ENCODE measurements around the gene NSL1. TPM values are rescaled to one million over a fixed set of nuclear protein-coding genes. Genes with fewer than 3 reads are reported as not detected.

NSL1 gene
- total and polyA plus RNA-seq, 9 of the 15 experiments (the other 6 are each of a cell fraction or from before 2014, with no cell fraction given) = 53.5 to 108 (median 59.1) TPM

DNA sequence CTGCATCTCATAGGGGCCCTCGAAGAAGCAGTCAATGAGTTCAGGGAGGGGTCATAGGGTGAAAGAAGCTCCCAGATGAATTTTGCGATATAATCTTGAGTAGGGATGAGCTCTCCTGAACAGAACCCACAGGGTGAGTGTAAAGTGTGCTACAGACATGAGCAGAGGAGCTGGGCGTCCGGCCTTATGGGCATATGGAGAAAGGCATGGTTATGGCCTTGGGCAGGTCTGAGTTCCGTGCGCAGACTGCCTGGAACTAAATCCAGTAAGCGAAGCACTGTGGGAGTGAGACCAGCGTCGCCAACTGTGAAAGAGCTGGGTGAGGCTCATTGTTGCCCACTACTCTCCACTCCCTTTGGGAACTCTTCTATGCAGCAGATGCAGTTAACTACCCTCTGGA is 28.7 kb downstream of the NSL1 start:
- Histone ChIP-seq H3K27ac (ENCODE audit: extremely low read depth, low read depth, low read length) (no peak overlapping the region), H4K20me1 (replicated peaks; ENCODE audit: control insufficient read depth, insufficient read depth, low read length) (peaks cover 3% of the 10 kb centered on the region; the same call in 1 of the 2 replicates), H3K4me2 (ENCODE audit: insufficient read depth, low read length) (no peak overlapping the region), H3K9ac (ENCODE audit: insufficient read depth in 1 of 2, low read depth in 2 of 2, low read length in 2 of 2) (no peak overlapping the region), H3K27me3 (ENCODE audit: control insufficient read depth in 2 of 2, insufficient read depth in 2 of 2, low read length in 2 of 2) (no peaks in the 10 kb centered on the region), H3K9me1 (ENCODE audit: control insufficient read depth, insufficient read depth, low read length) (no peaks in the 10 kb centered on the region), H3K4me1 (replicated peaks in 1 of 2; ENCODE audit: control insufficient read depth in 2 of 2, insufficient read depth in 2 of 2, low read length in 2 of 2) (peaks cover 0 to 6% of the 10 kb centered on the region in 2 experiments; a peak in 2 of 5 replicates), H3K36me3 (ENCODE audit: control insufficient read depth, insufficient read depth, low read length) (peaks cover 15% of the 10 kb centered on the region; the same call in 1 of the 3 replicates), H3K4me3 (no peak overlapping the region), H3K9me3 (replicated peaks; ENCODE audit: control insufficient read depth, insufficient read depth, low read depth, low read length) (no peaks in the 10 kb centered on the region), H2AFZ (ENCODE audit: low read depth, low read length) (no peak overlapping the region), H3K79me2 (ENCODE audit: control insufficient read depth, insufficient read depth, low read length) (peaks cover 62% of the 10 kb centered on the region)
- DNase-seq (ENCODE audit: extremely low read depth in 1 of 4, low spot score in 3 of 4) = no peak
- no peak for FAIRE-seq
- ATAC-seq = no peak
- no TSS peak for BruUV-seq (replicated peaks)
- ChIA-PET CTCF (ENCODE audit: low intra/inter-chr PET ratio) (no interaction called here), POLR2A (interaction anchor here (1.3 to 1.7 kb wide), 2 partner anchors 13 to 14 kb away, joined by 4 read pairs; no protein-coding TSS in a partner anchor)
- in situ Hi-C loops (cut with MboI) = no loop called here
- intact Hi-C loops (cut with micrococcal nuclease) = no loop called here
- no peak for TF ChIP-seq CREBBP (IDR thresholded peaks at IDR 0.05; ENCODE audit: low read depth, low read length)
- no peak for TF ChIP-seq ZNF146 (CRISPR knock-in tag; IDR thresholded peaks at IDR 0.05; ENCODE audit: unreplicated experiment)
- no peak for TF ChIP-seq SAP30 (IDR thresholded peaks at IDR 0.05; ENCODE audit: borderline replicate concordance, insufficient read depth, low read depth, low read length, poor library complexity, severe bottlenecking)
- no peak for TF ChIP-seq MTA2 (IDR thresholded peaks at IDR 0.05; ENCODE audit: low read depth)
- no peak for TF ChIP-seq C11orf30 (IDR thresholded peaks at IDR 0.05; ENCODE audit: low read depth)
- TF ChIP-seq KAT7 (CRISPR knock-in tag; IDR thresholded peaks at IDR 0.05; ENCODE audit: borderline replicate concordance) = no peak
- TF ChIP-seq ZNF79 (CRISPR knock-in tag; IDR thresholded peaks at IDR 0.05; ENCODE audit: low read depth) = no peak
- TF ChIP-seq TARDBP (IDR thresholded peaks at IDR 0.05) = no peak
- no peak for TF ChIP-seq MYC (IDR thresholded peaks at IDR 0.05; ENCODE audit: low read depth, low read length)
- no peak for TF ChIP-seq MYC (CRISPR knock-in tag; IDR thresholded peaks at IDR 0.05; ENCODE audit: borderline replicate concordance, low read depth)
- no peak for TF ChIP-seq POLR2AphosphoS2 (IDR thresholded peaks at IDR 0.05; ENCODE audit: low read length)
- TF ChIP-seq ZFP1 (CRISPR knock-in tag; IDR thresholded peaks at IDR 0.05) = no peak
- no peak for TF ChIP-seq HDAC2 (IDR thresholded peaks at IDR 0.05)
- TF ChIP-seq HMG20B (CRISPR knock-in tag; IDR thresholded peaks at IDR 0.05) = no peak
- no peak for TF ChIP-seq STAG1 (CRISPR knock-in tag; IDR thresholded peaks at IDR 0.05; ENCODE audit: borderline replicate concordance)
- TF ChIP-seq PHF8 (IDR thresholded peaks at IDR 0.05; ENCODE audit: borderline replicate concordance, low read length) = no peak
- TF ChIP-seq ZBTB7A (IDR thresholded peaks at IDR 0.05; ENCODE audit: borderline replicate concordance, control insufficient read depth, low read depth, low read length) = no peak
- TF ChIP-seq, protein P1, sequence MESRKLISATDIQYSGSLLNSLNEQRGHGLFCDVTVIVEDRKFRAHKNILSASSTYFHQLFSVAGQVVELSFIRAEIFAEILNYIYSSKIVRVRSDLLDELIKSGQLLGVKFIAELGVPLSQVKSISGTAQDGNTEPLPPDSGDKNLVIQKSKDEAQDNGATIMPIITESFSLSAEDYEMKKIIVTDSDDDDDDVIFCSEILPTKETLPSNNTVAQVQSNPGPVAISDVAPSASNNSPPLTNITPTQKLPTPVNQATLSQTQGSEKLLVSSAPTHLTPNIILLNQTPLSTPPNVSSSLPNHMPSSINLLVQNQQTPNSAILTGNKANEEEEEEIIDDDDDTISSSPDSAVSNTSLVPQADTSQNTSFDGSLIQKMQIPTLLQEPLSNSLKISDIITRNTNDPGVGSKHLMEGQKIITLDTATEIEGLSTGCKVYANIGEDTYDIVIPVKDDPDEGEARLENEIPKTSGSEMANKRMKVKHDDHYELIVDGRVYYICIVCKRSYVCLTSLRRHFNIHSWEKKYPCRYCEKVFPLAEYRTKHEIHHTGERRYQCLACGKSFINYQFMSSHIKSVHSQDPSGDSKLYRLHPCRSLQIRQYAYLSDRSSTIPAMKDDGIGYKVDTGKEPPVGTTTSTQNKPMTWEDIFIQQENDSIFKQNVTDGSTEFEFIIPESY (CRISPR knock-in tag; IDR thresholded peaks at IDR 0.05) = no peak
- no peak for TF ChIP-seq HNRNPK (IDR thresholded peaks at IDR 0.05; ENCODE audit: low read depth, low read length, poor library complexity, severe bottlenecking)
- TF ChIP-seq SMC3 (conservative IDR thresholded peaks at IDR 0.05; ENCODE audit: insufficient read depth, low read depth, low read length) = no peak
- 98% methylated on average over 9 of the region's 9 CpGs for WGBS (ENCODE audit: insufficient coverage, low coverage, missing lambda C conversion rate)

All from K562 (cell line).